Fibroblast of skin of right biceps (primary cell): Measurements from ENCODE around the gene PPP2R3C.
"Not testable (repeated sequence)": the region's sequence is repeated elsewhere in the genome, so short reads cannot be mapped to it uniquely, and the experiment has no call there.

Experiments used
- DNase-seq: peaks from one replicate; pipeline ENCODE4 v3.0.0-alpha.2; 2013

PPP2R3C gene

DNA sequence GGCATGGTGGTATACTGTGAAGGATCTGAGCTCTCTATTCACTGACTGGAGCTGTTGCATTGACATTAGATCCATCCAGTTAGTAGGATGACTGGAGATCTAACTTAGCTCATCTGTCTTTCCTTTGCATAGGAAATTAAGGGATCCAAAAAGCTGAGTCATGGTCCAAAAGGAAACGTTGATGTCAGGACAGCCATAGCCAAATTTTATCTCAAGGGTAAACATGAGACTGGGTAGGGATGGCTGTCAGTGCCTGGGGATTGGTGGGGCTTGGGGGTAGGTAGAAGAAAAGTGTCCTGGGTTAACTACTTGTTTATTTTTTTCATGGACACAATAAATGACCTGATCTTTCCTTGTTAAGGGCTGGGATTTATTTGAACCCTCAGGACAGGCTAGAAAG lies 71.1 kb downstream of the PPP2R3C start:
- peak; percentile 73 for DNase-seq

DNA sequence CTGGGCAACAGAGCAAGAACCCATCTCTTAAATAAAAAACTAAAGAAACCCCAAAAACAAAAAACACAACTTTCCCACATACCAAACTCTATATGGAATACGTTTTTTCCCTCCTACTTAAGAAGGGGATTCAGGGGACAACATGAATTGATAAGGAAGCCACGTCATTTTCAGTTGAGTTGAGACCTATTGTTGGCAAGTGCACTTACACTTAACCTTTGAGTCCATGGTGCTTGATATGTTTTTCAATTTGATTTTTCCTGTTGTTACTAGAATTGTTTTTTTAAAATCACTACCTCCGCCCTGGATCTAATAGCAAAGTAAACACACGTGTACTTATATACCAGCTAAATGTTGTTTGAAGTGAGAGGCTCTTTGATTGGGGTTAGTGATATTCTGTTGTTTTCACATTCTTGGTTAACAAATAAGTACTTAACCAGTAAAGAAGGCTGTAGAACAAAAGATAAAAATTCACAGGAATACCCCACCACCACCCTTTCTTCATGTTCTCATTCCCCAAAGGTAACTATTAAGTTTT lies 73.7 kb downstream of the PPP2R3C start:
- no peak for DNase-seq

DNA sequence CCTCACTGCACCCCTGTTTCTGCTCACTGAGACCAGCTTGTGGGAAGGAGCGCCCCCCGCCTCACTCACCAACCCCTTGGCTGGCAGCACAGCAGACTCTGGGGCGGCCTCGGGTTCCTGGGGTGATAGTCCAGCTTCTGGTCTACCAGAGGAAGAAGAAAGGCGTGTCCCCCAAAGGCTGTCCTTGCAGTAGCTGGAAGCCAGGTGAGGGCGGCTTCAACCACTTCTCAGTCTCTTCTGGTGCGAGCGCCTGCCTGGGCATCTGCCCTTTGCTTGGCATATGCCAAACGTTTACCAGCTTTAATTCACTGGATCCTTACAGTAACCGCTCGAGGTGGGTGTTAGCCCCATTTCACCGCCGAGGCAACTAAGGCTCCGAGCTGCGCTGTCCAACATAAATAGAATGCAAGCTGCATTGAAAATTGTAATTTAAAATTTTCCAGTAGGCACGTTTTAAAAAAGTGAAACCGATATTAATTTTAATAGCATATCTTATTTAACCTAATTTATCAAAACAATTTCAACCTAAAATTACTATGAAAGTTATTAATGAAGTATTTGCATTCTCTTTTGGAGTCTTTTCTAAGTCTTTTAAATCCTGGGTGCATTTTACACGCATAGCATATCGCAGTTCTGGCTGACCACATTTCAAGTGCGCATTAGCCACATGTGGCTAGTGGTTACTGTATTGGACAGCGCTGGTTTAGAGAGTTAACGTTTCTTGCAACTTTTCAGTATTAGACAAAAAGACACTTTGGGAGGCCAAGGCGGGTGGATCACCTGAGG lies 74.8 kb downstream of the PPP2R3C start:
- DNase-seq = no peak

DNA sequence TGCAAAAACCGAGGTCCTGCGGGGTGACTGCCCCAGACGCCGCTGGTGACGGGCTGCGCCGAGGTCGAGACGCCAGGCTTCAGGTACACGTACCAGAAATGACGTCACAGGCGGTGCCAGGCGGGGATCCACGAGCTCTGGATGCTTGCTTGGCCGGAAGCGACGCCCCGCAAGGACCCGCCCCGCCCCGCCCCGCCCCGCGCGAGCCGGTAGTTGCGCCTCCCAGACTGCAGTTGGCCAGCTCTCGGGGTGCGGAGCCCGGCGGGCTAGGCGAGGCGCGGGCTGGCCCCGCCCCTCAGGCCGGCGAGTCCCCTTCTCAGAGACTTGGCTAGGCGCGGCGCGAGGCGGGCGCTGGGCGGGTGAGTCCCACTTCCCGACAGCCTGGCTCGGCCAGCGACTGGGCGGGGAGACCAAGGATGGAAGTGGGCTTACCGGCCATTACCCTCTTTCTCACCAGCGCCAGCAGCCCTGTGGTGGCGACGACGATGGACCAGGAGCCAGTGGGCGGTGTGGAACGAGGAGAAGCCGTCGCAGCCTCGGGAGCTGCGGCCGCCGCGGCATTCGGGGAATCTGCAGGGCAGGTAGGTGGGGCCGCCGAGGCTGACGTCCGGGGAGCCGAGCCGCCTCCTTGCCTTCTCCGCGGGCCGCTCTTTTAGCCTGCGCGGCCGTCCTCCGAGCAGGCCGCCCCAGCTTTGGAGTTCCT lies 75.6 kb downstream of the PPP2R3C start, which contains the start of gene FAM177A1:
FAM177A1 (plus strand) TSS at position 225 of the 703 bp plus-strand sequence; CDS start at position 417, 192 bp downstream.
- peak; percentile 96 for DNase-seq

DNA sequence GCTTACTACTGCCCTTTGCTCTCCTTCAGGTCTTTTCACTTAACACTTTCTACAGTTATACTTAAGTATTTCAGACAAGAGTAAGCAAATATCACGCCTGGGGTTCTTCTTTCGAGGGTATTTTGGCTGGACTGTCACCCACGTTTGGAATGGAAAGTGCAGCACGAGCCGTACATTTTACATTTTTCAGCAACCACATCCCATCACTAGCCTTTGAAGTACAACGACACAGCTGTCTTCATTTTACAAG lies 76.1 kb downstream of the PPP2R3C start:
- no peak for DNase-seq

DNA sequence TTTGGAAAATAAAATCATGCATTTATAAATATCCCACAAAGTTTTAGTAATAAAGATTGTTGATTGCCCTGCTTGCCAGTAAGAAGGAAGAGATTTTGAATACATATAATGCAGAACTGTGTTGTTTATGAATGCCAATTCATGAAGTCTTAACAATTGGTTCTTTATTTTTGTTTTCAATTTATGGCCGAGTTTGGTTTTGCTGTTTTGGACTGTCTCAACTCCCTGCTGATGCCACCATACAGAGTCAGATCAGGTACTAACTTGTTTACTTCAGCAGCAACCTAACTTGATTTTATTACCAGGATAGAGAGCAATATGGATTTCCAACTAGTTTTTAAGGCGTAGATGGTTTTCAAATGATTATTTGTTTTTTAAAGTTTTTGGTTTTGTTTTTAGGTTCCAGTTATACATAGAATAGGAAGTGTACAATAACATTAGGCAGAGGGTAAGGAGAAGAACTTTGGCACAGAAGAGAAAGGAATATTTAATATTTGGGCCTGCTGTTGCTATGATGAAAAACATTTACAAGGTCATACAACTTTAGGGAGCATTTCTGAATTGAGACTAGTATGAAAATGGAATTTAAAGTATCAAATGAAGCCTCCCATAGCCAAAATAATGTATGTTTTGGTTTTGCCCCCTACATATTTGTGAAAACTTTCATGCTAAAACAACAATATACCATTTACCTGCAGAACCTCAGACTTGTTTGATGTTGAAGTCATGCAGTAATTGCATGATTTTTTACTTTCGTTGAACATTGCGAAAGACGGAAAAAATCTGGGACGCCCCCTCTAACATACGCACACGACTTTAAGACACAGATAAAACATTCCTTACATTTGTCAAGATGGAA lies 76.6 kb downstream of the PPP2R3C start:
- DNase-seq = peak; percentile 39

DNA sequence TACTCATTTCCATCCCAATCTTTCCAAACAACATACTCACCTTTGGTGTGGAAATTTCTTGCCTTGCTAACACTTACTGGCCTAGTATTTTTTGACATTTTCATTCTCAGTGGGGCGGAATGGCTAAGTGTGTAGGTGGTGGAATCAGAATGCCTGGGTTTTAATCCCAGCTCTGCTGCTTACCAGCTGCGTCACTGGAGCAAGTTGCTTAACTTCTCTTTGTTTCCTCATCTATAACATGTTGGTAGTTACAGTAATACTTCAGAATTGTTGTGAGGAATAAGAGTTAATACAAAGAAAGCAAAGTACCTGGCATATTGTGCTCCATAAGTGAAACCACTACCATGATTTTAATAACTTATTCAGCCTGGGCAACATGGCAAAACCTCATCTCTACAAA lies 78.7 kb downstream of the PPP2R3C start:
- DNase-seq = no peak

DNA sequence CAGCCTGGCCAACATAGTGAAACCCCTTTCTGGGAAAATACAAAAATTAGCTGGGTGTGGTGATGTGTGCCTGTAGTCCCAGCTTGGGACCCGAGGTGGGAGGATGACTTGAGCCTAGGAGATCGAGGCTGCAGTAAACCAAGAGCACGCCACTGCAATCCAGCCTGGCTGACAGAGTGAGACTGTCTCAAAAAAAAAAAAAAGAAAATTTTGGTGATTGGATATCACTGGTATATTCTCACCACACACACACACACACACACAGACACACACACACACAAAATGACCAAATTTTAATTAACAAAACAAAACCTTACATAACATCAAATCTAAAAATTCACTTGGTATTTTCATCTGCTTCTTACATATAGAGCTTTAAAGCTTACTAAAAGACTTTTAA lies 79.2 kb downstream of the PPP2R3C start:
- no peak for DNase-seq

DNA sequence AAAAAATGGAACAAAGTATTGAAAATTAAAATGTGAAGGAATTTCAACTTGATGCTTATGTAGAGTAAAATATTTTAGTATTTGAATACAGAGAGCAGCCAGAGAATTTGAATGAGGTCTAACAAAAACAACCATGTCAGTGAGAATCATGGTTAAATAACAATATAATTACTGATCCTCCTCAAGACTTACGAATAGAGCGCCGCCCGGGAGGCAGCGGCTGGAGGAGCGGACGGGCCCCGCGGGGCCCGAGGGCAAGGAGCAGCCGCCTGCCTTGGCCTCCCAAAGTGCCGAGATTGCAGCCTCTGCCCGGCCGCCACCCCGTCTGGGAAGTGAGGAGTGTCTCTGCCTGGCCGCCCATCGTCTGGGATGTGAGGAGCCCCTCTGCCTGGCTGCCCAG lies 83.5 kb downstream of the PPP2R3C start:
- DNase-seq = not testable (repeated sequence)
